ENCODE results near the gene MSX1. TPM values are rescaled to one million over a fixed set of nuclear protein-coding genes. Genes with fewer than 3 reads are reported as not detected.
A peak's percentile ranks its signal among the peaks of the same experiment; 100 is the strongest.

MSX1 gene
- total RNA-seq, 1 donor from 2014 or later, result 31.4 TPM

DNA sequence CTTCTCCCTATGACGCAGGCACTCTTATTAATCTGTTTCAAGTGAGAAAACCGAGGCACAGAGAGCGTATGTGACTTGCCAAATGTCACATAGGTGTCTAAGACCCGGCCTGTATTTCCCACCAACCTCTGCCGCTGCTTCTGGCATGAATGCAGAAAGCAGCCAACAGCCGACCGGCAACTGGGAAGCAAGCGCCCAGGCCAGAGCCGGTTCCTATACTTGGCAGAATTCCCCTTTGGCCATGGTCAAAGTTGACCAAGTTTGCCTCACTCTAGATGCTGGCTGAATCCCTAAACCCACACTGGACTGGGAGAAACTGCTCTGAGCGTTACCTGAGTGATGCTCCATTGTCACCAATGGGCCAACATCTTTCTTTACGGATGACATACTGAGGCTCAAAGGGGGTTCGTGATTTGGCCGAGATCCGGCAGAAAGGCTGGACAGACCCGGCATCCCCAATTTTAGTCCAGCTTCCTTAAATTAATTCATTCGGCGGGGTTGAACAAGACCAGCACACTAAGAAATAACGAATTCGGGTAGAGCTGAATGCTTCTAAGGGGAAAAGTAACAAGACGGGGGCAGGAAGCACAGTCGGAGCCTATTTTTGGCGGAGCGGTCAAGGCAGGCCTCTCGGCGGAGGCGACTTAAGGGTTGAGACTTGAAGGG is 11.2 kb downstream of the MSX1 start:
- peaks cover 26% of the 10 kb centered on the region for H3K4me1 ChIP-seq
- H3K27me3 ChIP-seq, result peaks cover 10% of the 10 kb centered on the region
- no peak for DNase-seq (ENCODE audit: extremely low spot score in 2 of 2)
- H3K9me3 ChIP-seq, result no peaks in the 10 kb centered on the region
- intact Hi-C loops (cut with DNase I), result no loop called here
- no peak overlapping the region for H3K27ac ChIP-seq
- H3K4me3 ChIP-seq, result no peak overlapping the region
- TF ChIP-seq POLR2AphosphoS5 (IDR thresholded peaks at IDR 0.05; ENCODE audit: insufficient read depth in 1 of 2, low read depth in 1 of 2) (no peak), POLR2A (IDR thresholded peaks at IDR 0.05) (no peak)
- TF ChIP-seq, protein P1, sequence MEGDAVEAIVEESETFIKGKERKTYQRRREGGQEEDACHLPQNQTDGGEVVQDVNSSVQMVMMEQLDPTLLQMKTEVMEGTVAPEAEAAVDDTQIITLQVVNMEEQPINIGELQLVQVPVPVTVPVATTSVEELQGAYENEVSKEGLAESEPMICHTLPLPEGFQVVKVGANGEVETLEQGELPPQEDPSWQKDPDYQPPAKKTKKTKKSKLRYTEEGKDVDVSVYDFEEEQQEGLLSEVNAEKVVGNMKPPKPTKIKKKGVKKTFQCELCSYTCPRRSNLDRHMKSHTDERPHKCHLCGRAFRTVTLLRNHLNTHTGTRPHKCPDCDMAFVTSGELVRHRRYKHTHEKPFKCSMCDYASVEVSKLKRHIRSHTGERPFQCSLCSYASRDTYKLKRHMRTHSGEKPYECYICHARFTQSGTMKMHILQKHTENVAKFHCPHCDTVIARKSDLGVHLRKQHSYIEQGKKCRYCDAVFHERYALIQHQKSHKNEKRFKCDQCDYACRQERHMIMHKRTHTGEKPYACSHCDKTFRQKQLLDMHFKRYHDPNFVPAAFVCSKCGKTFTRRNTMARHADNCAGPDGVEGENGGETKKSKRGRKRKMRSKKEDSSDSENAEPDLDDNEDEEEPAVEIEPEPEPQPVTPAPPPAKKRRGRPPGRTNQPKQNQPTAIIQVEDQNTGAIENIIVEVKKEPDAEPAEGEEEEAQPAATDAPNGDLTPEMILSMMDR (IDR thresholded peaks at IDR 0.05), result no peak
- no peaks in the 10 kb centered on the region for H3K36me3 ChIP-seq

DNA sequence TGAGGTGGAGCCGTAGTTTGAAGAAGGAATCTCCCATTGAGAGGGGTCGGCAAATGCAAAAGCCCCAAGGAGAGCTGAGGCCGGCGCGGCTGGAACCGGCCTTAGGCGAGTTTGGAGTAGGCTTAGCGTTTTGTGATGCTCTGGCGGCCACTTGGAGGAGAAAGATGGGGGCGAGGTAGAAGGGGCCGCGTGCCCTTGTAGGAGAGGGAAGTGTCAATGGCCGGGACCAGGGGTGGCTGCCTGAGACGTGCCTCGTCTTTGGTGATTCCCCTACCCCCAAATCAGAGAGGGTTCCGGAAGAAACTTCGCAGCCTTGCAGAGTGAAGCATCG is 11.7 kb downstream of the MSX1 start:
- intact Hi-C loops (cut with DNase I), result no loop called here
- Histone ChIP-seq H3K4me1 (peaks cover 23% of the 10 kb centered on the region), H3K27me3 (peaks cover 10% of the 10 kb centered on the region)

DNA sequence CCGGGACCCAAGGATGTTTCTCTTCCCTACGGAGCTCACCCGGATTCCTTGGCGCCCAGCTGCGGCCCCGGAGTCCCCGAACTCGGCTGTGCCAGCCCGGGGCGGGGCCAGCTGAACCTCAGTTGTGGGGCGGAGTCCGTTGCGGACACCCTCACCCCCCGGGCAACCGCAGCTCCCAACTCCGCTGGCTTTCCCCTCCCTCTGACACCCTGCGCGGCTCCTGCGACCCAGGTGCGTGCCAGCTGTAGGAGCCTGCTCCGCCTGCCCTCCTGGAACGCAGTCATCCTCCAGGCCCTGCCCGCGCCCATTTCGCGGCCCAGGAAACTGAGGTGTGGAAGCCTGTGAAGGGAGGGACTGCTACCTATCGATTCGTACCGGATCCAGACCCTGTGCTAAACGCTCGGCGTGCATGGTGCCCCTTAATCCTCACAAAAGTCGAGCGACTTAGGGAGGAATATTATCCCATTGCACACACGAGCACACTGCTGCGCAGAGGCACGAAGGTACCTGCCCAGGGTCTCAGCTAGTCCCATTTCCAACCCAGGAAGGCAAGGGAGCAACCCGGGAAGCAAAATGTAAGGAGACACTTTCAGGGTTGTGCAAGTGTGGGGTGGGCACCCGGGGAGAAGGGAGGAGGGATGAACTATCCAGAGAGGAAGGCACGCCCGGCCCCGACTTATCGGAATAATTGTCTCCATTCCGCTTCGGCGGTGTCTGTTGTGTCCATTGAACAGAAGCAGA is 12.3 kb downstream of the MSX1 start:
- no peaks in the 10 kb centered on the region for H3K9me3 ChIP-seq
- peaks cover 10% of the 10 kb centered on the region for H3K27me3 ChIP-seq
- DNase-seq (ENCODE audit: extremely low spot score in 2 of 2), result no peak
- peaks cover 18% of the 10 kb centered on the region for H3K4me1 ChIP-seq
- peak overlapping the region; percentile 8 to 26 for H3K4me3 ChIP-seq
- intact Hi-C loops (cut with DNase I), result no loop called here
- H3K27ac ChIP-seq, result no peak overlapping the region
- H3K36me3 ChIP-seq, result no peaks in the 10 kb centered on the region
- TF ChIP-seq POLR2A (IDR thresholded peaks at IDR 0.05), result no peak
- TF ChIP-seq, protein P1 (IDR thresholded peaks at IDR 0.05), result no peak
- no peak for TF ChIP-seq POLR2AphosphoS5 (IDR thresholded peaks at IDR 0.05; ENCODE audit: insufficient read depth in 1 of 2, low read depth in 1 of 2)

More for the DNA sequence above, 11.7 kb downstream of the MSX1 start:
- no peaks in the 10 kb centered on the region for H3K36me3 ChIP-seq
- DNase-seq (ENCODE audit: extremely low spot score in 2 of 2), result no peak
- no peaks in the 10 kb centered on the region for H3K9me3 ChIP-seq
- no peak overlapping the region for H3K27ac ChIP-seq
- peak overlapping the region in 1 of 2 donors; percentile 26 for H3K4me3 ChIP-seq
- TF ChIP-seq POLR2AphosphoS5 (IDR thresholded peaks at IDR 0.05; ENCODE audit: insufficient read depth in 1 of 2, low read depth in 1 of 2) (no peak), POLR2A (IDR thresholded peaks at IDR 0.05) (no peak)
- TF ChIP-seq, protein P1 (IDR thresholded peaks at IDR 0.05), result no peak

DNA sequence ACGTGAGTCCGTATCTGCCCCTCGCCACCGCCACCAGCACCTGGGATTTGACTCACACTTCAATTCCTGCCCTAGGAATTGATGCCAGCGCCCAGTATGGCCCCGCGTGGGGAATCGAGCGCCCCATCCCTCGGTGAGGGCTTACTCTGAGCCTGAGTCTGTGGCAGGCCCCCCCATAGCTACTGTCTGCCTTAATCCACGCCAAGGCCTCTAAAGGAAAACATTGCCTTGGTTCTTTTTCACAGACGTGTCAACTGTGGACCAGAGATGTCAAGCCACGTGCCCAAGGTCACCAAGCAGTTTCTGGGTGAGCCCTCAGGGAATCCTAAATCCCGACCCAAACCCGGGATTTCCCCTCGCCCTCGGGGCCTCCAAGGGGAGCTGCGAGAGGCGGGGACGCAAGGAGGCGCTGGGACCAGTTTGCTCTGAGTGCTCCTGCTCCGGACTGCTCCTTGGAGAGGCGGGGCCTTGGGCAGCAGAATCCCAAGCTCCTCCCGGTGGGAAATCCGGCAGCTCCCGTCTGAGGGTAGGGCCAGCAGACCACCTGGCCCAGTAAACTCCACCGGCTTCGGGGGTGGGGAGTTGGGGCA is 12.9 kb downstream of the MSX1 start:
- H3K27ac ChIP-seq, result no peak overlapping the region
- H3K4me3 ChIP-seq, result no peak overlapping the region
- H3K36me3 ChIP-seq, result no peaks in the 10 kb centered on the region
- intact Hi-C loops (cut with DNase I), result no loop called here
- no peak for DNase-seq (ENCODE audit: extremely low spot score in 2 of 2)
- H3K27me3 ChIP-seq, result peaks cover 8% of the 10 kb centered on the region
- H3K9me3 ChIP-seq, result no peaks in the 10 kb centered on the region
- TF ChIP-seq, protein P1 (IDR thresholded peaks at IDR 0.05), result no peak
- TF ChIP-seq POLR2AphosphoS5 (IDR thresholded peaks at IDR 0.05; ENCODE audit: insufficient read depth in 1 of 2, low read depth in 1 of 2), result no peak
- no peak for TF ChIP-seq POLR2A (IDR thresholded peaks at IDR 0.05)
- H3K4me1 ChIP-seq, result peaks cover 11% of the 10 kb centered on the region
